Fibroblast of lung (primary cell): ENCODE data around the gene MKLN1. TPM values are rescaled to one million over a fixed set of nuclear protein-coding genes. Genes with fewer than 3 reads are reported as not detected.

Experiments used
- DNase-seq, 2 donors: peaks; one replicate each; pipeline versions ENCODE4 v3.0.0 to v3.0.0-alpha.2; 2010; ENCODE audit warnings: low read depth in 2 of 2
- H2AFZ ChIP-seq: 2 replicates; pipeline ENCODE4 v1.5.1; 2012; ENCODE audit warnings: low read length, control low read depth, inconsistent platforms
- H3K27ac ChIP-seq: 2 replicates; pipeline ENCODE4 v1.5.1; 2011; ENCODE audit warnings: low read length, control low read depth; ENCODE audit not compliant: insufficient read depth
- H3K27me3 ChIP-seq: 2 replicates; pipeline ENCODE4 v1.5.1; 2011; ENCODE audit warnings: mild to moderate bottlenecking, low read length; ENCODE audit not compliant: control insufficient read depth, insufficient read depth
- H3K36me3 ChIP-seq: 2 replicates; pipeline ENCODE4 v1.5.1; 2011; ENCODE audit warnings: low read length; ENCODE audit not compliant: control insufficient read depth, insufficient read depth
- H3K4me1 ChIP-seq: 2 replicates; pipeline ENCODE4 v1.5.1; 2011; ENCODE audit warnings: low read length; ENCODE audit not compliant: control insufficient read depth, insufficient read depth; ENCODE audit errors: extremely low read depth
- H3K4me2 ChIP-seq: 2 replicates; pipeline ENCODE4 v1.5.1; 2011; ENCODE audit warnings: low read length, control low read depth; ENCODE audit not compliant: insufficient read depth; ENCODE audit errors: extremely low read depth
- H3K4me3 ChIP-seq, 4 experiments: fragments of 200-600 bp in 1 of 4; sonication (generic) in 1 of 4; replicated peaks in 1 of 4; 2 replicates each; pipeline ENCODE4 v1.5.1; 2011 to 2016; ENCODE audit warnings: low read length in 4 of 4, low read depth in 3 of 4, mild to moderate bottlenecking in 3 of 4, control low read depth in 2 of 4, inconsistent platforms in 1 of 4, mixed read lengths in 1 of 4; ENCODE audit not compliant: insufficient read depth in 1 of 4; ENCODE audit errors: control extremely low read depth in 1 of 4
- H3K79me2 ChIP-seq: 2 replicates; pipeline ENCODE4 v1.5.1; 2012; ENCODE audit warnings: mild to moderate bottlenecking, low read length, inconsistent platforms; ENCODE audit not compliant: control insufficient read depth, insufficient read depth
- H3K9ac ChIP-seq: 2 replicates; pipeline ENCODE4 v1.5.1; 2011; ENCODE audit warnings: mild to moderate bottlenecking, low read length, control low read depth; ENCODE audit not compliant: insufficient read depth
- H3K9me3 ChIP-seq: 2 replicates; pipeline ENCODE4 v1.5.1; 2012; ENCODE audit warnings: low read depth, low read length; ENCODE audit not compliant: control insufficient read depth, insufficient read depth
- H4K20me1 ChIP-seq: 2 replicates; pipeline ENCODE4 v1.5.1; 2011; ENCODE audit warnings: low read length; ENCODE audit not compliant: control insufficient read depth, insufficient read depth; ENCODE audit errors: extremely low read depth
- EZH2 ChIP-seq: IDR thresholded peaks from 2 replicates; pipeline ENCODE4 v1.5.1; 2012; ENCODE audit warnings: low read length, control low read depth, mild to moderate bottlenecking; ENCODE audit errors: missing control alignments
- polyA plus RNA-seq, 2 donors: library from polyadenylated mRNA; depleted of rRNA in 1 of 2; stranded (reverse) in 1 of 2; unstranded in 1 of 2; fragments of >200 nt; gene quantifications; 2 replicates each; pipeline ENCODE4 v1.2.1, GENCODE V29; 2011 to 2012; ENCODE audit warnings: missing spikeins in 1 of 2
- total RNA-seq: library from RNA; depleted of rRNA; stranded (reverse); fragments of >200 nt; gene quantifications from 2 replicates; pipeline ENCODE4 v1.2.1, GENCODE V29; 2014
- TF ChIP-seq, protein P1 (sequence below), 2 donors: IDR thresholded peaks in 1 of 2; conservative IDR thresholded peaks in 1 of 2; 1 replicate in 1 of 2; 2 replicates in 1 of 2; pipeline ENCODE4 v1.5.1; 2011 to 2012; ENCODE audit warnings: low read length in 2 of 2, control low read depth in 1 of 2, inconsistent platforms in 1 of 2, low read depth in 1 of 2, mild to moderate bottlenecking in 1 of 2

MKLN1 gene
- total and polyA plus RNA-seq, 2 donors (not counting 1 experiment from before 2014, with no cell fraction given), result 33.9 to 46.4 TPM

DNA sequence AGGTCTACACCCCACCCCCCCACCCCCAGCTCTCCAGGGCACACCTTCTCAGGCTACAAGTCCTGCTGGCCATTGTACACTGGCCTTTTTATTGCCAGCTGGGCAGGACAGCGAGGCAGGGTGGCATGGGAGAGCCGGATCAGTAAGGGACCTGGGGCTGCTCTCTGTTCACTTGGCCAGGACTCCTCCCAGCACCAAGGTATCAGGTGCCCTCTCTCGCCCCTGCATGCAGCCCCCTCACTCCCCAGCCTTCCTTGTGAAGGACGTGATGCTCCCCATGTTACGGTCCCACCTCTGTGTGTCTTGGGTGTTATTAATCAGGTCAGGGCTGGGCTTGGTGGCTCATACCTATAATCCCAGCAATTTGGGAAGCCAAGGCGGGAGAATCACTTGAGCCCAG lies 202.5 kb downstream of the MKLN1 start:
- H3K4me3 ChIP-seq, result no peak overlapping the region
- DNase-seq, result no peak
- H3K27ac ChIP-seq, result no peak overlapping the region
- no peaks in the 10 kb centered on the region for H3K4me1 ChIP-seq
- H3K9me3 ChIP-seq, result no peaks in the 10 kb centered on the region
- H4K20me1 ChIP-seq, result no peaks in the 10 kb centered on the region
- H3K79me2 ChIP-seq, result no peaks in the 10 kb centered on the region
- H3K36me3 ChIP-seq, result no peaks in the 10 kb centered on the region
- no peak overlapping the region for H2AFZ ChIP-seq
- TF ChIP-seq, protein P1, sequence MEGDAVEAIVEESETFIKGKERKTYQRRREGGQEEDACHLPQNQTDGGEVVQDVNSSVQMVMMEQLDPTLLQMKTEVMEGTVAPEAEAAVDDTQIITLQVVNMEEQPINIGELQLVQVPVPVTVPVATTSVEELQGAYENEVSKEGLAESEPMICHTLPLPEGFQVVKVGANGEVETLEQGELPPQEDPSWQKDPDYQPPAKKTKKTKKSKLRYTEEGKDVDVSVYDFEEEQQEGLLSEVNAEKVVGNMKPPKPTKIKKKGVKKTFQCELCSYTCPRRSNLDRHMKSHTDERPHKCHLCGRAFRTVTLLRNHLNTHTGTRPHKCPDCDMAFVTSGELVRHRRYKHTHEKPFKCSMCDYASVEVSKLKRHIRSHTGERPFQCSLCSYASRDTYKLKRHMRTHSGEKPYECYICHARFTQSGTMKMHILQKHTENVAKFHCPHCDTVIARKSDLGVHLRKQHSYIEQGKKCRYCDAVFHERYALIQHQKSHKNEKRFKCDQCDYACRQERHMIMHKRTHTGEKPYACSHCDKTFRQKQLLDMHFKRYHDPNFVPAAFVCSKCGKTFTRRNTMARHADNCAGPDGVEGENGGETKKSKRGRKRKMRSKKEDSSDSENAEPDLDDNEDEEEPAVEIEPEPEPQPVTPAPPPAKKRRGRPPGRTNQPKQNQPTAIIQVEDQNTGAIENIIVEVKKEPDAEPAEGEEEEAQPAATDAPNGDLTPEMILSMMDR (conservative IDR thresholded peaks at IDR 0.05 in 1 of 2, IDR thresholded peaks at IDR 0.05 in 1 of 2; ENCODE audit: low read depth in 1 of 2, low read length in 2 of 2), result no peak
- TF ChIP-seq EZH2, result no peak
- no peak overlapping the region for H3K9ac ChIP-seq
- H3K4me2 ChIP-seq, result no peak overlapping the region
- H3K27me3 ChIP-seq, result no peaks in the 10 kb centered on the region

DNA sequence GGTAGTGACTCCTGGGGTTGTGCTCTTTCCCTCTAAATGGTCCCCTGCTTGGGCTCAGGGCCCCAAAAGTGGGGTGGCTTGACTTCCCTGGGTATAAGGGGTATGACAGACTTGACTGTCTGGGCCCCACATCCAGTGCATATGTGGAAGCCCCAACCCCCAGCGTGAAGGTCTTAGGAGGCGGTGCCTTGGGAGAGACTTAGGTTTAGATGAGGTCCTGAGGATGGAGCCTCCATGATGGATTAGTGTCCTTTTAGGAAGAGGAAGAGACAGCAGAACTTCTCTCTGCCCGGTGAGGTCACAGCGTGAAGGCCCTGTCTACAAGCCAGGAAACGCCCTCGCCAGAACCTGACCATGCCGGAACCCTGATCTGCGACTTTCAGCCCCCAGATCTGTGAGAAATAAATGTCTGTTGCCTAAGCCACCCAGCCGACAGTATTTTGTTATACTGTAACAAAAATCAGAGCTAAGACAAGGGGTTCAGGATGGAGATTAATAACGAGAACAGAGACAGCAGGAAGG lies 205.0 kb downstream of the MKLN1 start:
- no peak overlapping the region for H3K4me3 ChIP-seq
- no peak overlapping the region for H3K27ac ChIP-seq
- H3K4me1 ChIP-seq, result no peaks in the 10 kb centered on the region
- H3K79me2 ChIP-seq, result no peaks in the 10 kb centered on the region
- no peak for TF ChIP-seq EZH2
- TF ChIP-seq, protein P1 (conservative IDR thresholded peaks at IDR 0.05 in 1 of 2, IDR thresholded peaks at IDR 0.05 in 1 of 2; ENCODE audit: low read depth in 1 of 2, low read length in 2 of 2), result no peak
- no peaks in the 10 kb centered on the region for H3K36me3 ChIP-seq
- H4K20me1 ChIP-seq, result no peaks in the 10 kb centered on the region
- no peaks in the 10 kb centered on the region for H3K27me3 ChIP-seq
- no peak overlapping the region for H2AFZ ChIP-seq
- H3K4me2 ChIP-seq, result no peak overlapping the region
- no peak for DNase-seq
- H3K9ac ChIP-seq, result no peak overlapping the region
- no peaks in the 10 kb centered on the region for H3K9me3 ChIP-seq

GRCh38 chr7:131533151-131533559 lies 205.5 kb downstream of the MKLN1 start:
- TF ChIP-seq, protein P1 (conservative IDR thresholded peaks at IDR 0.05 in 1 of 2, IDR thresholded peaks at IDR 0.05 in 1 of 2; ENCODE audit: low read depth in 1 of 2, low read length in 2 of 2), result no peak
- TF ChIP-seq EZH2, result no peak
- DNase-seq, result no peak
- no peak overlapping the region for H3K4me2 ChIP-seq

More at GRCh38 chr7:131533151-131533559, 205.5 kb downstream of the MKLN1 start:
- H3K4me3 ChIP-seq, result no peak overlapping the region
- H3K79me2 ChIP-seq, result no peaks in the 10 kb centered on the region
- no peaks in the 10 kb centered on the region for H3K9me3 ChIP-seq
- no peaks in the 10 kb centered on the region for H4K20me1 ChIP-seq
- no peaks in the 10 kb centered on the region for H3K27me3 ChIP-seq
- H3K36me3 ChIP-seq, result no peaks in the 10 kb centered on the region
- H3K27ac ChIP-seq, result no peak overlapping the region
- no peaks in the 10 kb centered on the region for H3K4me1 ChIP-seq
- no peak overlapping the region for H2AFZ ChIP-seq
- H3K9ac ChIP-seq, result no peak overlapping the region
